HG03045 (cell line): ENCODE measurements around the gene PIGS.

Source experiments
- ATAC-seq: cut with Tn5 transposase; IDR thresholded peaks from one replicate; pipeline ENCODE4 v1.9.1; 2021; ENCODE audit warnings: mild to moderate bottlenecking, moderate library complexity; ENCODE audit not compliant: unreplicated experiment

PIGS gene

GRCh38 chr17:28511858-28512461, 59.4 kb downstream of the PIGS start:
- no peak for ATAC-seq

GRCh38 chr17:28509789-28510188, 61.5 kb downstream of the PIGS start:
- ATAC-seq, result no peak

- ATAC-seq, result no peak
Observed at GRCh38 chr17:28508211-28508724, 63.1 kb downstream of the PIGS start.

- ATAC-seq, result no peak
Observed at GRCh38 chr17:28507567-28508203, 63.6 kb downstream of the PIGS start.

- no peak for ATAC-seq
Observed at GRCh38 chr17:28506763-28507487, 64.4 kb downstream of the PIGS start.

GRCh38 chr17:28505986-28506665, 65.2 kb downstream of the PIGS start, which contains the start of gene FOXN1:
FOXN1 (plus strand) TSS chr17:28506348; CDS start chr17:28523970, 17,622 bp downstream.
- no peak for ATAC-seq

- no peak for ATAC-seq
Observed at GRCh38 chr17:28503420-28503819, 67.9 kb downstream of the PIGS start.
